ENCODE results near the gene THY1. TPM values are rescaled to one million over a fixed set of nuclear protein-coding genes. Genes with fewer than 3 reads are reported as not detected.
"Not testable (repeated sequence)": the region's sequence is repeated elsewhere in the genome, so short reads cannot be mapped to it uniquely, and the experiment has no call there.

THY1 gene
- polyA plus RNA-seq, 1 donor from 2014 or later = 98.3 TPM

DNA sequence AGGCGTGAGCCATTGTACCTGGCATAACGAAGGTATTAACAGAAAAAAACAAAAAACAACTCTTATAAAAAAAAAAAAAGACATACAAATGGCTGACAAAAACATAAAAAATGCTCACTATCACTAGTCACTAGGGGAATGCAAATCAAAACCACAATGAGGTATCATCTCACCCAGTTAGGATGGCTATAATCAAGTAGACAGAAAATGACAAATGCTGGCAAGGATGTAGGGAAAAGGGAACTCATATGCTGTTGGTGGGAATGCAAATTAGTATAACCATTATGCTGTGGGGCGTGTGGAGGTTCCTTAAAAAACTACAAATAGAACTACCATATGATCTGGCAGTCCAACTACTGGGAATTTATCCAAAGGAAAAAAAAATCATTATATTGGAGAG, 17.0 kb downstream of the THY1 start:
- H3F3A ChIP-seq (ENCODE audit: insufficient read depth, low read length, poor library complexity, severe bottlenecking) = no peaks in the 10 kb centered on the region
- H3K36me3 ChIP-seq (ENCODE audit: insufficient read depth, low read length) = no peaks in the 10 kb centered on the region
- H3K4me2 ChIP-seq (ENCODE audit: low read length) = no peak overlapping the region
- no peaks in the 10 kb centered on the region for H4K20me1 ChIP-seq (ENCODE audit: insufficient read depth)
- H3K4me3 ChIP-seq (ENCODE audit: low read length) = no peak overlapping the region
- no peak overlapping the region for H3K9ac ChIP-seq (ENCODE audit: low read length)
- no peaks in the 10 kb centered on the region for H3K79me2 ChIP-seq (replicated peaks; ENCODE audit: insufficient read depth, low read length)
- H2AFZ ChIP-seq (ENCODE audit: low read depth, low read length) = no peak overlapping the region
- no peak overlapping the region for H3K27ac ChIP-seq (ENCODE audit: low read length)
- no peaks in the 10 kb centered on the region for H3K9me2 ChIP-seq (ENCODE audit: insufficient read depth, low read length)
- no peaks in the 10 kb centered on the region for H3K27me3 ChIP-seq (ENCODE audit: insufficient read depth, low read depth, low read length)
- H3K9me3 ChIP-seq (ENCODE audit: low read length) = no peaks in the 10 kb centered on the region
- no peak for TF ChIP-seq POLR2AphosphoS5 (IDR thresholded peaks at IDR 0.05)
- TF ChIP-seq EZH2 (IDR thresholded peaks at IDR 0.05; ENCODE audit: borderline replicate concordance, insufficient read depth, low read length, poor library complexity, severe bottlenecking) = no peak
- no peak for TF ChIP-seq EP300 (conservative IDR thresholded peaks at IDR 0.05; ENCODE audit: poor library complexity, severe bottlenecking)
- TF ChIP-seq RAD21 (conservative IDR thresholded peaks at IDR 0.05) = no peak
- TF ChIP-seq, protein P1, sequence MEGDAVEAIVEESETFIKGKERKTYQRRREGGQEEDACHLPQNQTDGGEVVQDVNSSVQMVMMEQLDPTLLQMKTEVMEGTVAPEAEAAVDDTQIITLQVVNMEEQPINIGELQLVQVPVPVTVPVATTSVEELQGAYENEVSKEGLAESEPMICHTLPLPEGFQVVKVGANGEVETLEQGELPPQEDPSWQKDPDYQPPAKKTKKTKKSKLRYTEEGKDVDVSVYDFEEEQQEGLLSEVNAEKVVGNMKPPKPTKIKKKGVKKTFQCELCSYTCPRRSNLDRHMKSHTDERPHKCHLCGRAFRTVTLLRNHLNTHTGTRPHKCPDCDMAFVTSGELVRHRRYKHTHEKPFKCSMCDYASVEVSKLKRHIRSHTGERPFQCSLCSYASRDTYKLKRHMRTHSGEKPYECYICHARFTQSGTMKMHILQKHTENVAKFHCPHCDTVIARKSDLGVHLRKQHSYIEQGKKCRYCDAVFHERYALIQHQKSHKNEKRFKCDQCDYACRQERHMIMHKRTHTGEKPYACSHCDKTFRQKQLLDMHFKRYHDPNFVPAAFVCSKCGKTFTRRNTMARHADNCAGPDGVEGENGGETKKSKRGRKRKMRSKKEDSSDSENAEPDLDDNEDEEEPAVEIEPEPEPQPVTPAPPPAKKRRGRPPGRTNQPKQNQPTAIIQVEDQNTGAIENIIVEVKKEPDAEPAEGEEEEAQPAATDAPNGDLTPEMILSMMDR (IDR thresholded peaks at IDR 0.05; ENCODE audit: poor library complexity, severe bottlenecking) = no peak
- no peak for TF ChIP-seq SMC3 (conservative IDR thresholded peaks at IDR 0.05; ENCODE audit: poor library complexity)

DNA sequence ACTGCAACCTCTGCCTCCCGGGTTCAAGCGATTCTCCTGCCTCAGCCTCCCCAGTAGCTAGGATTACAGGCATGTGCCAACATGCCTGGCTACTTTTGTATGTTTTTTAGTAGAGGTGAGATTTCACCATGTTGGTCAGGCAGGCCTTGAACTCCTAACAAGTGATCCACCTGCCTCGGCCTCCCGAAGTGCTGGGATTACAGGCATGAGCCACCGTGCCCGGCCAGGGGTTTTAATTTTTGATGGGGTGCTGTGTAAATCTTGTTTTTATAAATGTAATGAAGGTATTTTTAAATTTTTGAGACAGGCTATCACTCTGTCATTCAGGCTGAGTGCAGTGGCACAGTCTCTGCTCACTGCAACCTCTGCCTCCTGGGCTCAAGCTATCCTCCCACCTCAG, 17.5 kb downstream of the THY1 start:
- H3K27me3 ChIP-seq (ENCODE audit: insufficient read depth, low read depth, low read length); H4K20me1 ChIP-seq (ENCODE audit: insufficient read depth); H3K4me2 ChIP-seq (ENCODE audit: low read length); H3K9me2 ChIP-seq (ENCODE audit: insufficient read depth, low read length); H3F3A ChIP-seq (ENCODE audit: insufficient read depth, low read length, poor library complexity, severe bottlenecking); H2AFZ ChIP-seq (ENCODE audit: low read depth, low read length); H3K79me2 ChIP-seq (replicated peaks; ENCODE audit: insufficient read depth, low read length); H3K9ac ChIP-seq (ENCODE audit: low read length); H3K9me3 ChIP-seq (ENCODE audit: low read length); H3K36me3 ChIP-seq (ENCODE audit: insufficient read depth, low read length); H3K27ac ChIP-seq (ENCODE audit: low read length); H3K4me3 ChIP-seq (ENCODE audit: low read length): not testable (repeated sequence)

DNA sequence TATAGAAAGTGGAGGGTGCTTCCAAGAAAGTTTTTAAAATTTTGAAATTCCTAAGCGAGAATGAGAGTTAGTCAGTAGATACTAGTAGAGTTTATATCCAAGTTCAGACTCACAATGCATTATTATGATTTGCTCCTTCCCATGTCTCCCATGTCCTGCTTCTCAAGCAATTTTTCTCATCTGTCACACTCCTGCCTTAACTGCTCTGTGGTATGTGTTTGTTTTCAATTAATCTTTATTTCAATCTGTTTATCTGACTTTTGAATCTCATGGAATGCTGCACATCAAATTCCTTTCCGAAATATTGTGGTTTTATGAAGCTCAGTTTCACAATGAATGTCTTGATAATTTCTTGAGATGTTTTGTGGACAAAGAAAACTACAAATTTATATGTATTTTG, 18.1 kb downstream of the THY1 start:
- Histone ChIP-seq H3K36me3 (ENCODE audit: insufficient read depth, low read length) (no peaks in the 10 kb centered on the region), H3K9ac (ENCODE audit: low read length) (no peak overlapping the region), H3K9me3 (ENCODE audit: low read length) (no peaks in the 10 kb centered on the region), H2AFZ (ENCODE audit: low read depth, low read length) (no peak overlapping the region), H3F3A (ENCODE audit: insufficient read depth, low read length, poor library complexity, severe bottlenecking) (no peaks in the 10 kb centered on the region), H3K27ac (ENCODE audit: low read length) (no peak overlapping the region), H3K4me2 (ENCODE audit: low read length) (no peak overlapping the region), H3K4me3 (ENCODE audit: low read length) (no peak overlapping the region), H3K79me2 (replicated peaks; ENCODE audit: insufficient read depth, low read length) (no peaks in the 10 kb centered on the region), H3K27me3 (ENCODE audit: insufficient read depth, low read depth, low read length) (no peaks in the 10 kb centered on the region), H3K9me2 (ENCODE audit: insufficient read depth, low read length) (no peaks in the 10 kb centered on the region), H4K20me1 (ENCODE audit: insufficient read depth) (no peaks in the 10 kb centered on the region)
- TF ChIP-seq EP300 (conservative IDR thresholded peaks at IDR 0.05; ENCODE audit: poor library complexity, severe bottlenecking) (no peak), TAF1 (IDR thresholded peaks at IDR 0.05; ENCODE audit: low read depth) (no peak), RAD21 (conservative IDR thresholded peaks at IDR 0.05) (no peak), POLR2AphosphoS5 (IDR thresholded peaks at IDR 0.05) (no peak), MXI1 (conservative IDR thresholded peaks at IDR 0.05; ENCODE audit: poor library complexity, severe bottlenecking) (no peak), EZH2 (IDR thresholded peaks at IDR 0.05; ENCODE audit: borderline replicate concordance, insufficient read depth, low read length, poor library complexity, severe bottlenecking) (no peak), SMC3 (conservative IDR thresholded peaks at IDR 0.05; ENCODE audit: poor library complexity) (no peak)
- TF ChIP-seq, protein P1 (IDR thresholded peaks at IDR 0.05; ENCODE audit: poor library complexity, severe bottlenecking) = no peak
- TF ChIP-seq, protein P2, sequence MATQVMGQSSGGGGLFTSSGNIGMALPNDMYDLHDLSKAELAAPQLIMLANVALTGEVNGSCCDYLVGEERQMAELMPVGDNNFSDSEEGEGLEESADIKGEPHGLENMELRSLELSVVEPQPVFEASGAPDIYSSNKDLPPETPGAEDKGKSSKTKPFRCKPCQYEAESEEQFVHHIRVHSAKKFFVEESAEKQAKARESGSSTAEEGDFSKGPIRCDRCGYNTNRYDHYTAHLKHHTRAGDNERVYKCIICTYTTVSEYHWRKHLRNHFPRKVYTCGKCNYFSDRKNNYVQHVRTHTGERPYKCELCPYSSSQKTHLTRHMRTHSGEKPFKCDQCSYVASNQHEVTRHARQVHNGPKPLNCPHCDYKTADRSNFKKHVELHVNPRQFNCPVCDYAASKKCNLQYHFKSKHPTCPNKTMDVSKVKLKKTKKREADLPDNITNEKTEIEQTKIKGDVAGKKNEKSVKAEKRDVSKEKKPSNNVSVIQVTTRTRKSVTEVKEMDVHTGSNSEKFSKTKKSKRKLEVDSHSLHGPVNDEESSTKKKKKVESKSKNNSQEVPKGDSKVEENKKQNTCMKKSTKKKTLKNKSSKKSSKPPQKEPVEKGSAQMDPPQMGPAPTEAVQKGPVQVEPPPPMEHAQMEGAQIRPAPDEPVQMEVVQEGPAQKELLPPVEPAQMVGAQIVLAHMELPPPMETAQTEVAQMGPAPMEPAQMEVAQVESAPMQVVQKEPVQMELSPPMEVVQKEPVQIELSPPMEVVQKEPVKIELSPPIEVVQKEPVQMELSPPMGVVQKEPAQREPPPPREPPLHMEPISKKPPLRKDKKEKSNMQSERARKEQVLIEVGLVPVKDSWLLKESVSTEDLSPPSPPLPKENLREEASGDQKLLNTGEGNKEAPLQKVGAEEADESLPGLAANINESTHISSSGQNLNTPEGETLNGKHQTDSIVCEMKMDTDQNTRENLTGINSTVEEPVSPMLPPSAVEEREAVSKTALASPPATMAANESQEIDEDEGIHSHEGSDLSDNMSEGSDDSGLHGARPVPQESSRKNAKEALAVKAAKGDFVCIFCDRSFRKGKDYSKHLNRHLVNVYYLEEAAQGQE (IDR thresholded peaks at IDR 0.05; ENCODE audit: borderline replicate concordance) = no peak
